ENCODE measurements around the gene MAGIX.
"Not testable (repeated sequence)": the region's sequence is repeated elsewhere in the genome, so short reads cannot be mapped to it uniquely, and the experiment has no call there.

Gene MAGIX

GRCh38 chrX:49161632-49162031, 926 bp upstream of the MAGIX start:
- no peak for DNase-seq

- DNase-seq: peak; percentile 75
Observed at GRCh38 chrX:49163555-49164419, 1.2 kb downstream of the MAGIX start.

- DNase-seq: no peak
Observed at GRCh38 chrX:49164589-49165360, 2.2 kb downstream of the MAGIX start.

- DNase-seq: peak; percentile 51
Observed at GRCh38 chrX:49165901-49166881, 3.6 kb downstream of the MAGIX start.

- DNase-seq: peak; percentile 66
Observed at GRCh38 chrX:49166914-49167739, 4.6 kb downstream of the MAGIX start.

GRCh38 chrX:49167740-49168108, 5.2 kb downstream of the MAGIX start:
- no peak for DNase-seq

- peak; percentile 38 for DNase-seq
Observed at GRCh38 chrX:49171752-49172279, 9.3 kb downstream of the MAGIX start, which contains the start of gene PLP2. Gene PLP2, plus strand, starts transcription at chrX:49171898. Its CDS starts 103 bp downstream, at chrX:49172001.

GRCh38 chrX:49172280-49172780, 9.8 kb downstream of the MAGIX start:
- peak; percentile 31 for DNase-seq

- not testable (repeated sequence) for DNase-seq
Observed at GRCh38 chrX:49173544-49173943, 11.0 kb downstream of the MAGIX start.

GRCh38 chrX:49174723-49175122, 12.2 kb downstream of the MAGIX start:
- no peak for DNase-seq

GRCh38 chrX:49175435-49176274, 13.1 kb downstream of the MAGIX start:
- DNase-seq: no peak

- no peak for DNase-seq
Observed at GRCh38 chrX:49176421-49177326, 14.1 kb downstream of the MAGIX start.

- no peak for DNase-seq
Observed at GRCh38 chrX:49177338-49177833, 14.8 kb downstream of the MAGIX start.

GRCh38 chrX:49177873-49178480, 15.4 kb downstream of the MAGIX start:
- DNase-seq: no peak

GRCh38 chrX:49178537-49178936, 16.0 kb downstream of the MAGIX start:
- DNase-seq: no peak

GRCh38 chrX:49179358-49179757, 16.8 kb downstream of the MAGIX start:
- DNase-seq: no peak

- no peak for DNase-seq
Observed at GRCh38 chrX:49183701-49184281, 21.2 kb downstream of the MAGIX start.
